ENCODE data around the gene SMPDL3A.
"Not testable (repeated sequence)": the region's sequence is repeated elsewhere in the genome, so short reads cannot be mapped to it uniquely, and the experiment has no call there.

SMPDL3A gene

GRCh38 chr6:122789182-122790027 lies at the start of gene SMPDL3A:
TSS of gene SMPDL3A (plus strand) at chr6:122789258. CDS start at chr6:122789347, 89 bp downstream.
- no peak for DNase-seq (ENCODE audit: low read depth in 2 of 2, low spot score in 1 of 2)

GRCh38 chr6:122740091-122740490 lies 49.0 kb upstream of the SMPDL3A start:
- DNase-seq (ENCODE audit: low read depth in 2 of 2, low spot score in 1 of 2), result no peak

GRCh38 chr6:122740936-122741335 lies 48.1 kb upstream of the SMPDL3A start:
- no peak for DNase-seq (ENCODE audit: low read depth in 2 of 2, low spot score in 1 of 2)

- DNase-seq (ENCODE audit: low read depth in 2 of 2, low spot score in 1 of 2), result not testable (repeated sequence)
Observed at GRCh38 chr6:122744247-122744646, 44.8 kb upstream of the SMPDL3A start.

GRCh38 chr6:122744856-122745255 lies 44.2 kb upstream of the SMPDL3A start:
- DNase-seq (ENCODE audit: low read depth in 2 of 2, low spot score in 1 of 2), result not testable (repeated sequence)

GRCh38 chr6:122746688-122747087 lies 42.4 kb upstream of the SMPDL3A start:
- DNase-seq (ENCODE audit: low read depth in 2 of 2, low spot score in 1 of 2), result no peak

GRCh38 chr6:122747573-122747972 lies 41.5 kb upstream of the SMPDL3A start:
- DNase-seq (ENCODE audit: low read depth in 2 of 2, low spot score in 1 of 2), result no peak

GRCh38 chr6:122748945-122749344 lies 40.1 kb upstream of the SMPDL3A start:
- not testable (repeated sequence) for DNase-seq (ENCODE audit: low read depth in 2 of 2, low spot score in 1 of 2)

GRCh38 chr6:122749451-122750050 lies 39.5 kb upstream of the SMPDL3A start:
- no peak for DNase-seq (ENCODE audit: low read depth in 2 of 2, low spot score in 1 of 2)

- no peak for DNase-seq (ENCODE audit: low read depth in 2 of 2, low spot score in 1 of 2)
Observed at GRCh38 chr6:122751326-122751725, 37.7 kb upstream of the SMPDL3A start.

GRCh38 chr6:122752459-122752858 lies 36.6 kb upstream of the SMPDL3A start:
- DNase-seq (ENCODE audit: low read depth in 2 of 2, low spot score in 1 of 2), result no peak

GRCh38 chr6:122753000-122753687 lies 35.9 kb upstream of the SMPDL3A start:
- DNase-seq (ENCODE audit: low read depth in 2 of 2, low spot score in 1 of 2), result no peak

- no peak for DNase-seq (ENCODE audit: low read depth in 2 of 2, low spot score in 1 of 2)
Observed at GRCh38 chr6:122753688-122754056, 35.4 kb upstream of the SMPDL3A start.

- no peak for DNase-seq (ENCODE audit: low read depth in 2 of 2, low spot score in 1 of 2)
Observed at GRCh38 chr6:122754191-122754731, 34.8 kb upstream of the SMPDL3A start.

- no peak for DNase-seq (ENCODE audit: low read depth in 2 of 2, low spot score in 1 of 2)
Observed at GRCh38 chr6:122755901-122756300, 33.2 kb upstream of the SMPDL3A start.

GRCh38 chr6:122758927-122759334 lies 30.1 kb upstream of the SMPDL3A start:
- DNase-seq (ENCODE audit: low read depth in 2 of 2, low spot score in 1 of 2), result no peak

GRCh38 chr6:122760330-122760729 lies 28.7 kb upstream of the SMPDL3A start:
- DNase-seq (ENCODE audit: low read depth in 2 of 2, low spot score in 1 of 2), result no peak

GRCh38 chr6:122766256-122766655 lies 22.8 kb upstream of the SMPDL3A start:
- DNase-seq (ENCODE audit: low read depth in 2 of 2, low spot score in 1 of 2), result no peak

- no peak for DNase-seq (ENCODE audit: low read depth in 2 of 2, low spot score in 1 of 2)
Observed at GRCh38 chr6:122770835-122771601, 18.0 kb upstream of the SMPDL3A start.

- DNase-seq (ENCODE audit: low read depth in 2 of 2, low spot score in 1 of 2), result no peak
Observed at GRCh38 chr6:122772724-122773415, 16.2 kb upstream of the SMPDL3A start.

All from stimulated activated CD8-positive, alpha-beta memory T cell treated with anti-CD3 and anti-CD28 coated beads, Interleukin-4, amount 100 ng/mL, for 1 hour (primary cell).